Cardiac muscle cell (in vitro differentiated cells and primary cell): ENCODE results near the gene LIPG. TPM values are rescaled to one million over a fixed set of nuclear protein-coding genes. Genes with fewer than 3 reads are reported as not detected.
"Not testable (repeated sequence)": the region's sequence is repeated elsewhere in the genome, so short reads cannot be mapped to it uniquely, and the experiment has no call there.

Experiments
- DNase-seq, 2 donors: peaks; one replicate each; pipeline versions ENCODE4 v3.0.0 to v3.0.0-alpha.2; 2010 to 2017; ENCODE audit warnings: low read depth in 1 of 2, low spot score in 1 of 2
- H3K27ac ChIP-seq: fragments of 200-600 bp; sonication (generic); 2 replicates; pipeline ENCODE4 v1.5.1; 2016
- H3K27me3 ChIP-seq: fragments of 200-600 bp; sonication (generic); 2 replicates; pipeline ENCODE4 v1.6.0; 2016; ENCODE audit warnings: control low read depth
- H3K36me3 ChIP-seq: fragments of 200-600 bp; sonication (generic); 2 replicates; pipeline ENCODE4 v1.5.1; 2016; ENCODE audit warnings: control low read depth
- H3K4me1 ChIP-seq: fragments of 200-600 bp; sonication (generic); 2 replicates; pipeline ENCODE4 v1.8.1; 2017; ENCODE audit warnings: low read depth, mild to moderate bottlenecking, mixed run types
- H3K4me3 ChIP-seq: fragments of 200-600 bp; sonication (generic); 2 replicates; pipeline ENCODE4 v1.5.1; 2016; ENCODE audit warnings: mild to moderate bottlenecking
- H3K9me3 ChIP-seq: fragments of 200-600 bp; sonication (generic); 2 replicates; pipeline ENCODE4 v1.5.1; 2017; ENCODE audit warnings: low read depth, mild to moderate bottlenecking, control low read depth
- polyA plus RNA-seq: library from polyadenylated mRNA; unstranded; fragments of >200 nt; fragmentation: Nextera tagmentation; extraction: Ambion mirVana; gene quantifications from 2 replicates; pipeline ENCODE4 v1.2.1, GENCODE V29; 2016
- total RNA-seq: library from RNA; depleted of rRNA; stranded (reverse); fragments of >200 nt; gene quantifications from 2 replicates; pipeline ENCODE4 v1.2.3, GENCODE V29; 2016
- TF ChIP-seq, protein P1 (sequence below): IDR thresholded peaks from 2 replicates; pipeline ENCODE4 v1.5.1; 2012; ENCODE audit warnings: low read depth, mild to moderate bottlenecking, low read length

Gene LIPG
- total and polyA plus RNA-seq, 2 experiments from 2014 or later, result 1.5 to 2.8 TPM

DNA sequence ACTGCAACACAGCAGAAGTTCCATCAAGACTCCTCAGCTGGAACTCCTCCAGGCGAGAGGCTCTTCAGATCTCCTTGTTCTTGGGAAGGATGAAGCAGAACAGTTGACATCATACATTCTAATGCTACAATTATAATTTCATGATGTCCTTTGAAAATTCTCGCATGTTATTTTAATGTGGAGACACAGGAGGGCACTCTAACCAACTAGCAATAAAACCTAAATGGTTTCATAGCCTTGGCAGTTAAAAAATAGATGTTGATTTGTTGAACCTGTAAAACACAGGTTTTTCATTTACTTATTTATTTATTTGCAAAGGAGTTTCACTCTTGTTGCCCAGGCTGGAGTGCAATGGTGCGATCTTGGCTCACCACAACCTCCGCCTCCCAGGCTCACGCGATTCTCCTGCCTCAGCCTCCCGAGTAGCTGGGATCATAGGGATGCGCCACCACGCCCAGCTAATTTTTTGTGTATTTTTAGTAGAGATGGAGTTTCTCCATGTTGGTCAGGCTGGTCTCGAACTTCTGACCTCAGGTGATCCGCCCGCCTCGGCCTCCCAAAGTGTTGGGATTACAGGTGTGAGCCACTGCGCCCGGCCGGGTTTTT, 2.4 kb upstream of the LIPG start:
- not testable (repeated sequence) for H3K27ac ChIP-seq, H3K36me3 ChIP-seq, H3K9me3 ChIP-seq, H3K4me3 ChIP-seq
- Histone ChIP-seq H3K27me3 (peaks cover 18% of the 10 kb centered on the region), H3K4me1 (peaks cover 12% of the 10 kb centered on the region)
- DNase-seq, result peak; percentile 35 to 69
- TF ChIP-seq, protein P1, sequence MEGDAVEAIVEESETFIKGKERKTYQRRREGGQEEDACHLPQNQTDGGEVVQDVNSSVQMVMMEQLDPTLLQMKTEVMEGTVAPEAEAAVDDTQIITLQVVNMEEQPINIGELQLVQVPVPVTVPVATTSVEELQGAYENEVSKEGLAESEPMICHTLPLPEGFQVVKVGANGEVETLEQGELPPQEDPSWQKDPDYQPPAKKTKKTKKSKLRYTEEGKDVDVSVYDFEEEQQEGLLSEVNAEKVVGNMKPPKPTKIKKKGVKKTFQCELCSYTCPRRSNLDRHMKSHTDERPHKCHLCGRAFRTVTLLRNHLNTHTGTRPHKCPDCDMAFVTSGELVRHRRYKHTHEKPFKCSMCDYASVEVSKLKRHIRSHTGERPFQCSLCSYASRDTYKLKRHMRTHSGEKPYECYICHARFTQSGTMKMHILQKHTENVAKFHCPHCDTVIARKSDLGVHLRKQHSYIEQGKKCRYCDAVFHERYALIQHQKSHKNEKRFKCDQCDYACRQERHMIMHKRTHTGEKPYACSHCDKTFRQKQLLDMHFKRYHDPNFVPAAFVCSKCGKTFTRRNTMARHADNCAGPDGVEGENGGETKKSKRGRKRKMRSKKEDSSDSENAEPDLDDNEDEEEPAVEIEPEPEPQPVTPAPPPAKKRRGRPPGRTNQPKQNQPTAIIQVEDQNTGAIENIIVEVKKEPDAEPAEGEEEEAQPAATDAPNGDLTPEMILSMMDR, result peak; percentile 56

DNA sequence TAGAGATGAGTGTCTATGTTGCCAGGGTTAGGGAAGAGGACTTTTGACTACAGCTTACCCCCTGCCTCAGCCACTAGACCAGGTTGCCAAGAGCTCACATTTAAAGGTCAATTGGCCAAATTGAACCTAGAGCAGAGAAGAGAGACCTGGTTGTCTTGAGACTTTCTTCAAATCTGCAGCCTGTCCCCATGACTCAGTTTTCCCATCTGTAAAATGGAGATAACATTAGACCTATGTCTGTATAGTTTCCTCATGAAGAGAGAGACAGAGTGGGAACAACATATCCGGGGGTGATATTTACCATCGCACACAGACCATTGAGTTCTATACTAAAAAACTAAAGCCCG, 1.6 kb upstream of the LIPG start:
- TF ChIP-seq, protein P1, result no peak
- Histone ChIP-seq H3K9me3 (no peaks in the 10 kb centered on the region), H3K4me1 (peaks cover 12% of the 10 kb centered on the region), H3K4me3 (no peak overlapping the region), H3K36me3 (no peaks in the 10 kb centered on the region), H3K27me3 (peaks cover 18% of the 10 kb centered on the region), H3K27ac (no peak overlapping the region)
- DNase-seq, result no peak

DNA sequence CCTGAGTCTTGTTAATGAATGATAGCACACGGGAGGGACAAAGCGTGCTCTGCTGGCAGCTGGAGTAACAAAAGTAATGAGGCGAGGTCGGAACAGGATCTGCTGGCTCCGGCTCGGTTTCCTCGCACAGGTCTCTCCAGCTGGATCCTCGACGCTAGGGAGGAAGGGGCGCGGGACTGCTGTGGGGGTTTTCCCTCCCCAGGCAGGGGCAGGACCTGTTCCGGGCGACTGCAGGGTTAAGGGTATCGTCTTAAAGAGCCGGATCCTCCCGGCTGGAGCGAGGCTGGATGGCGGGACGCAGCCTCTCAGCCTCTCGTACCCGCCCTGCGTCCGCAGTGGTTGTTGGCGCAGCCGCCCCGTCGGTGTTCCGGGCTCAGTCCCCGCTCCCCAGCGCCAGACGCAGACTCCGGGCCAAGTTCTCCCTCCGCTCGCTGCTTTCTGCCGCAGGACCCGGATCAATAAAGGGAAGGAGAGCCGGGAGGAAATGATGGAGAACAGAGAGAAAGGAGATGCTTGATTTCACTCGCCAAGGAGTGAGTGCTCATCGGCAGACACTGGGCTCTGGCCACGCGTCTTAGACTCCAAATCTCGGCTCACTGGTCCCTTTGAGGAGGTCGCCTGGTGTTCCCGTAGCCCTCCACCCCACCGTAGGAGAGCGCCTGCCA, 1.1 kb upstream of the LIPG start:
- Histone ChIP-seq H3K27ac (no peak overlapping the region), H3K27me3 (peaks cover 18% of the 10 kb centered on the region), H3K36me3 (no peaks in the 10 kb centered on the region), H3K9me3 (no peaks in the 10 kb centered on the region), H3K4me3 (peak overlapping the region; percentile 30), H3K4me1 (peaks cover 12% of the 10 kb centered on the region)
- peak in 1 of 2 donors; percentile 27 for DNase-seq
- TF ChIP-seq, protein P1, result no peak

DNA sequence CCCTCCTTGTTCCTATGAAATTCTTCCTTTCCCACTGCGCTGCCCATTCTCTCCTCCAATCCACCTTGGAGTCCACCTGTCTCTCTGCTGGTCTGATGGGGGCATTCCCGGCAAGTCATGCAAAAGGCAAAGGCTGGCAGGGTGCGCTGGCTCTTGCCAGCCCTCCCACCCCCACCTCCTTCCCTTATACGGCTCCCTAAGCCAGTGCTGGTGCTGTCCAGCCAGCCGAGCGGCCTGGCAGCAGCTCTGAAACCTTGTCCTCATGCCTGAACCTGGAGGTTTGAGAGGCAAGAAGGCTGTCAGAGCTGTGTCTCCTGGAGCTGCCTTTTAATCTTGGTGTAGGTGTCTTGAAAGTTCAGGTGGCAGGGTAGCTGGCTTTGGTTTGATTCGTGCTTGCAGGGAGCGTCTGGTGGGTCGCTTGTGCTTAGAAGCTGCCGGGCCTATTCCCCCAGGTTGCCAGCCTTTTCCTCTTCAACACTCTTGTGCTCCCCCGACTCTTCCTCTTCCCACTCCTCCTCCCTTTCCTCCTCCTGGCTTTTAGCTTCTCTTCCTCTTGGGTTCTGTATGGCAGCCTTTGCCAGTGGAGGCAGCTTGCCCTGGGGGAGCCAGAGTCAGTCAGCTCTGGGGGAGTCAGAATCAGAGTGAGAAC, 748 bp downstream of the LIPG start:
- peaks cover 12% of the 10 kb centered on the region for H3K4me1 ChIP-seq
- peak; percentile 32 to 72 for DNase-seq
- no peak overlapping the region for H3K27ac ChIP-seq
- no peaks in the 10 kb centered on the region for H3K9me3 ChIP-seq
- no peaks in the 10 kb centered on the region for H3K36me3 ChIP-seq
- H3K4me3 ChIP-seq, result peak overlapping the region; percentile 30
- H3K27me3 ChIP-seq, result peaks cover 18% of the 10 kb centered on the region
- TF ChIP-seq, protein P1, result no peak

DNA sequence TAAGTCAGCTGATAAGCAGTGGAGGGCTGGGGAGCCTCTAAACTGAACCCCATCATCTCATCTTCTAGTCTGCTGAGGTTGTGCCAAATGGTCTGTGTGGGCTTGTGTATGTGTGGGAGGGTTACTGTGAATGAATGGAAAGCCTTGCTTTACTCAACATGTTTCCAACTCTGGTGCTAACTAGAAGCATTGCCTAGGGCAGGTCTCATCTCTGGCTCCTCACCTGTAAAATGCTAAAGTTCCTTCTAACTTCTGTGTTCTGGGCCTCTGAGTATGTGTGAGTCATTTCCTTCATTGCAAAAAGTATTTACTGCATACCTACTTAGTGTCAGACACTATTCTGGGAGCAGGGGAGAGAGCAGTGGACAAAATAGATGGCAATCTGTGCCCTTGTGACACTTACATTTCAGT, 1.3 kb downstream of the LIPG start:
- H3K4me3 ChIP-seq, result no peak overlapping the region
- H3K27ac ChIP-seq, result no peak overlapping the region
- DNase-seq, result peak in 1 of 2 donors; percentile 21
- TF ChIP-seq, protein P1, result no peak
- no peaks in the 10 kb centered on the region for H3K36me3 ChIP-seq
- no peaks in the 10 kb centered on the region for H3K9me3 ChIP-seq
- H3K4me1 ChIP-seq, result peaks cover 12% of the 10 kb centered on the region
- peaks cover 18% of the 10 kb centered on the region for H3K27me3 ChIP-seq
